ENCODE results near the gene STOX1.
"Not testable (repeated sequence)": the region's sequence is repeated elsewhere in the genome, so short reads cannot be mapped to it uniquely, and the experiment has no call there.

Gene STOX1

DNA sequence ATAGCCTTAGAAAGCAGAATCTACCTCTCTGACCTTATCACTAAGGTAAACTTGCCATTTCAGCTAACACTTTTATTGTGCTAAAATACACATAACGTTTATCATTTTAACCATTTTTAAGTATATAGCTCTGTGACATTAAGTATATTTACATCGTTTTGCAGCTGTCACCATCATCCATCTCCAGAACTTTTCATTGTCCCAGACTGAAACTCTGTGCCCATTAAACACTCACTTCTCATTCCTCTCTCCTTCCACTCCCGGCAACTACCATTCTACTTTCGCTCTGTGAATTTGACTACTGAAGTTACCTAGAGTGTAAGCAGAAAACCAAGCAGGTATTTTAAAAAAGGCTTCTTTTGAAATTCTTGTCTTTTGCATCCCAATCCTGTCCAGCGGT, 75.1 kb downstream of the STOX1 start:
- TF ChIP-seq, protein P1, sequence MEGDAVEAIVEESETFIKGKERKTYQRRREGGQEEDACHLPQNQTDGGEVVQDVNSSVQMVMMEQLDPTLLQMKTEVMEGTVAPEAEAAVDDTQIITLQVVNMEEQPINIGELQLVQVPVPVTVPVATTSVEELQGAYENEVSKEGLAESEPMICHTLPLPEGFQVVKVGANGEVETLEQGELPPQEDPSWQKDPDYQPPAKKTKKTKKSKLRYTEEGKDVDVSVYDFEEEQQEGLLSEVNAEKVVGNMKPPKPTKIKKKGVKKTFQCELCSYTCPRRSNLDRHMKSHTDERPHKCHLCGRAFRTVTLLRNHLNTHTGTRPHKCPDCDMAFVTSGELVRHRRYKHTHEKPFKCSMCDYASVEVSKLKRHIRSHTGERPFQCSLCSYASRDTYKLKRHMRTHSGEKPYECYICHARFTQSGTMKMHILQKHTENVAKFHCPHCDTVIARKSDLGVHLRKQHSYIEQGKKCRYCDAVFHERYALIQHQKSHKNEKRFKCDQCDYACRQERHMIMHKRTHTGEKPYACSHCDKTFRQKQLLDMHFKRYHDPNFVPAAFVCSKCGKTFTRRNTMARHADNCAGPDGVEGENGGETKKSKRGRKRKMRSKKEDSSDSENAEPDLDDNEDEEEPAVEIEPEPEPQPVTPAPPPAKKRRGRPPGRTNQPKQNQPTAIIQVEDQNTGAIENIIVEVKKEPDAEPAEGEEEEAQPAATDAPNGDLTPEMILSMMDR (IDR thresholded peaks at IDR 0.05; ENCODE audit: insufficient read depth, low read depth, low read length, missing control alignments) = no peak
- peak overlapping the region; percentile 67 for H3K4me3 ChIP-seq (ENCODE audit: low read depth, low read length)
- no peak for DNase-seq (ENCODE audit: low read depth)

GRCh38 chr10:68924593-68924992, 97.3 kb downstream of the STOX1 start:
- no peak for DNase-seq (ENCODE audit: low read depth)
- no peak overlapping the region for H3K4me3 ChIP-seq (ENCODE audit: low read depth, low read length)
- TF ChIP-seq, protein P1 (IDR thresholded peaks at IDR 0.05; ENCODE audit: insufficient read depth, low read depth, low read length, missing control alignments) = no peak

- no peak overlapping the region for H3K4me3 ChIP-seq (ENCODE audit: low read depth, low read length)
- no peak for DNase-seq (ENCODE audit: low read depth)
- TF ChIP-seq, protein P1 (IDR thresholded peaks at IDR 0.05; ENCODE audit: insufficient read depth, low read depth, low read length, missing control alignments) = no peak
These were observed 98.2 kb downstream of the STOX1 start for GRCh38 chr10:68925489-68925888.

DNA sequence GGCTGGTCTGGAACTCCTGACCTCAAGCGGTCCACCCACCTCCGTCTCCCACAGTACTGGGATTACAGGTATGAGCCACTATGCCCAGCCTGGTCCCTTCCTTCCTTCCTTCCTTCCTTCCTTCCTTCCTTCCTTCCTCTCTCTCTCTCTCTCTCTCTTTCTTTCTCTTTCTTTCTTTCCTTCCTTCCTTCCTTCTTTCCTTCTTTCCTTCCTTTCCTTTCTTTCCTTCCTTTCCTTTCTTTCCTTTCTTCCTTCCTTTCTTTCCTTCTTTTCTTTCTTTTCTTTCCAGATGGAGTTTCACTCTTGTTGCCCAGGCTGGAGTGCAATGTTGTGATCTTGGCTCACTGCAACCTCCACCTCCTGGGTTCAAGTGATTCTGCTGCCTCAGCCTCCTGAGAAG, 101.8 kb downstream of the STOX1 start:
- DNase-seq (ENCODE audit: low read depth); H3K4me3 ChIP-seq (ENCODE audit: low read depth, low read length): not testable (repeated sequence)

DNA sequence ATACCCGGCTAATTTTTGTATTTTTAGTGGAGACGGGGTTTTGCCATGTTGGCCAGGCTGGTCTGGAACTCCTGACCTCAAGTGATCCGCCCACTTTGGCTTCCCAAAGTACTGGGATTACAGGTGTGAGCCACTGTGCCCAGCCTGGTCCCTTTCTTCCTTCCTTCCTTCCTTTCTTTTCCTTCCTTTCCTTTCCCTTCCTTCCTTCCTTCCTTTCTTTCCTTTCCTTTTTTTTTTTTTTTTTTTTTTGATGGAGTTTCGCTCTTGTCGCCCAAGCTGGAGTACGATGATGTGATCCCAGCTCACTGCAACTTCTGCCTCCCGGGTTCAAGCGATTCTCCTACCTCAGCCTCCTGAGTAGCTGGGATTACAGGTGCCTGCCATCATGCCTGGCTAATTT, 102.6 kb downstream of the STOX1 start:
- not testable (repeated sequence) for DNase-seq (ENCODE audit: low read depth); H3K4me3 ChIP-seq (ENCODE audit: low read depth, low read length)

- not testable (repeated sequence) for H3K4me3 ChIP-seq (ENCODE audit: low read depth, low read length); DNase-seq (ENCODE audit: low read depth)
These were observed 105.5 kb downstream of the STOX1 start for GRCh38 chr10:68932860-68933259.

DNA sequence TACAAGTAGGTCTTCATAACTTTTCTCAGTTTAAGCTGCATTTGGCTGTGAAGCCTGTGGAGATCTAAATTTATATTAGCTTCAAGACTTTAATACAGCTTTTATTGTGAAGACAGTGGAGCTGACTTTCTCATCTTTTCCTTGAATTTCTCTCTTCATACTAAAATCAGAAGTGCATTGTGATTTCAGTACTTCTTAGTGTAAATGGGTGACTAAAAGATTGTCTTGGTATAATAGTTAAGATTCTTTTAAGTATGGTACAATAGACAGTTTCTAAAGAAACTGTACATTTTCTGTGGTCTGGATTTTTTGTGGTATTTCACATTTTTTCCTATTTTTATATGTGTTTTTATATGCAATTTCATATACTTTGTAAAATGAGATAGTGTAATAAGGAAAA, 107.7 kb downstream of the STOX1 start:
- no peak overlapping the region for H3K4me3 ChIP-seq (ENCODE audit: low read depth, low read length)
- TF ChIP-seq, protein P1 (IDR thresholded peaks at IDR 0.05; ENCODE audit: insufficient read depth, low read depth, low read length, missing control alignments) = no peak
- DNase-seq (ENCODE audit: low read depth) = no peak

DNA sequence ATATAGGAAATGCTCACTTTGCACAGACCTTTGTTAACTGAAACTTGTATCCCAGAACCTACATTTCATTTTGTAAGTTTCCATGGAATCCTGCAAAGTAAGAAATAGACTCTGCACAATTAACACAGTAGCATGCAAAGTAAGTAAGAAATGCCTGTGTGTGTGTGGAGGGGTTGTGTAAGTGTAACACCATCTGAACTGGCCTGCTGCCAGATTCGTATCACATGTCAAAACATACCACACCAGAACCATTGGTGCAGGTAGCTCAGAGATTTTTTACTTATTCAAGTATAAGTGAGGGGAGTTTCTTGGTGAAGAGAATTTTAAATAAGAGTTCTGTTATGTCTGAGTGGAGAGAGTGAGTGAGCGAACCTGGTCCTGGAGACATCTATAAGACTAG, 110.8 kb downstream of the STOX1 start:
- DNase-seq (ENCODE audit: low read depth) = no peak
- no peak overlapping the region for H3K4me3 ChIP-seq (ENCODE audit: low read depth, low read length)
- TF ChIP-seq, protein P1 (IDR thresholded peaks at IDR 0.05; ENCODE audit: insufficient read depth, low read depth, low read length, missing control alignments) = no peak

DNA sequence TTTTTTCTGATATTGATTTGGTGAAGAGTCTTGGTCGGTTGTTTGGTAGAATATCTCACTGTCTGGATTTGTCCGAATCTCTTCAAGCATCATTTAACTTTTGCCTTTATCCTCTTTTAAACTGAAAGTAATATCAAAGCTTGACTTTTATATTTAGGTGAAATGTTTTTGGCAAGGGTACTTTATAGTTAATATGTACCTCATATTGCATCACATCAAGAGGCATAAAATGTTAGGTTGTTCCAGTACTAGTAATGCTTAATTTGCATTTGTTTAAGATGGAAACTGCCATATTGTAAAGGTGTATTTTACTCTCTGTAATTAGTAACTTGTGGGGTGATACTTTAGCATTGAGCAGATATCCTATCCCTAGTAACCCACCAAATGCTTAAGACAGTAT, 111.6 kb downstream of the STOX1 start:
- TF ChIP-seq, protein P1 (IDR thresholded peaks at IDR 0.05; ENCODE audit: insufficient read depth, low read depth, low read length, missing control alignments) = no peak
- DNase-seq (ENCODE audit: low read depth) = no peak
- H3K4me3 ChIP-seq (ENCODE audit: low read depth, low read length) = no peak overlapping the region

GRCh38 chr10:68940917-68941316, 113.6 kb downstream of the STOX1 start:
- DNase-seq (ENCODE audit: low read depth); H3K4me3 ChIP-seq (ENCODE audit: low read depth, low read length): not testable (repeated sequence)

All from GM12865 (cell line).